ENCODE data around the gene PLA2R1.
"Not testable (repeated sequence)": the region's sequence is repeated elsewhere in the genome, so short reads cannot be mapped to it uniquely, and the experiment has no call there.

PLA2R1 gene

GRCh38 chr2:160039166-160039903 is 23.1 kb downstream of the PLA2R1 start:
- Histone ChIP-seq H3K27ac (ENCODE audit: low read depth, low read length) (no peak overlapping the region), H3K36me3 (ENCODE audit: control insufficient read depth, insufficient read depth, low read length) (peaks cover 6% of the 10 kb centered on the region), H3K9ac (ENCODE audit: low read length) (no peak overlapping the region), H3K4me1 (ENCODE audit: control insufficient read depth, insufficient read depth, low read length) (peaks cover 10% of the 10 kb centered on the region), H3K27me3 (ENCODE audit: control insufficient read depth, insufficient read depth, low read length) (no peaks in the 10 kb centered on the region), H3K4me3 (ENCODE audit: low read length) (no peak overlapping the region)

DNA sequence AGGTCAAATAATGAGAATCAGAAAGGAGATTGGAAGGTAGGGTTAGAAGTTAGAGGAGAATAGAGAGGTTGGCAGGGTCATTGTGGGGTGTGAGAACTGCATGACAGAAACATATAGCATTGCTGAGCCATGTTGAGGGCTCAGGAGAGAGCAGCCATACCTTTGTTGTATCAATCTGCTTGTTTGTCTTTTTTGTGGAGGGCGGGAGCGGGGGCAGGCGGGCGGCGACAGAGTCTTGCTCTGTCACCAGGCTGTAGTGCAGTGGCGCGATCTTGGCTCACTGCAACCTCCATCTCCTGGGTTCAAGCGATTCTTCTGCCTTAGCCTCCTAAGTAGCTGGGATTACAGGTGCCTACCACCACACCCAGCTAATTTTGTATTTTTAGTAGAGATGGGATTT is 23.8 kb downstream of the PLA2R1 start:
- not testable (repeated sequence) for H3K27ac ChIP-seq (ENCODE audit: low read depth, low read length); H3K9ac ChIP-seq (ENCODE audit: low read length); H3K4me1 ChIP-seq (ENCODE audit: control insufficient read depth, insufficient read depth, low read length); H3K36me3 ChIP-seq (ENCODE audit: control insufficient read depth, insufficient read depth, low read length); H3K4me3 ChIP-seq (ENCODE audit: low read length); H3K27me3 ChIP-seq (ENCODE audit: control insufficient read depth, insufficient read depth, low read length)

DNA sequence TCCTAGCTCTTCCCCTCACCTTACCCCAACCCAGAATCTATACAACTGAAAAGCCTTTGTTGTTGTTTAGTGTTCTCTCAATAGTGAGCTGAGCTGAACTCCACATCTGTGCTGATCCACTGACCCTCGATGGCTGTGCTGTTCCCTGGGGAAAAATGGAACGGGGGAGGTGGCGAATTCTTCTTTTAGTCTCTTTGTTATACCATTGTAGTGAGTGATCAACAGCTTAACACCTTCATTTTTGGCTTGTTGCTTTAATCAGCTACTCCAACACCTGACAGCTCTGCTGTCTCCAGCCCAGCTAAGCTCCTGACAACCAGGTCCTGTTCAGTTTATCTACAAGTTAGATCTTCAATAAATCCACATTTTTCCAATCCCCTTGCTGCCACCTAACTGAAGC is 25.7 kb downstream of the PLA2R1 start:
- no peak overlapping the region for H3K9ac ChIP-seq (ENCODE audit: low read length)
- no peak overlapping the region for H3K27ac ChIP-seq (ENCODE audit: low read depth, low read length)
- no peaks in the 10 kb centered on the region for H3K27me3 ChIP-seq (ENCODE audit: control insufficient read depth, insufficient read depth, low read length)
- H3K4me3 ChIP-seq (ENCODE audit: low read length): no peak overlapping the region
- H3K4me1 ChIP-seq (ENCODE audit: control insufficient read depth, insufficient read depth, low read length): peaks cover 10% of the 10 kb centered on the region
- H3K36me3 ChIP-seq (ENCODE audit: control insufficient read depth, insufficient read depth, low read length): peaks cover 4% of the 10 kb centered on the region

DNA sequence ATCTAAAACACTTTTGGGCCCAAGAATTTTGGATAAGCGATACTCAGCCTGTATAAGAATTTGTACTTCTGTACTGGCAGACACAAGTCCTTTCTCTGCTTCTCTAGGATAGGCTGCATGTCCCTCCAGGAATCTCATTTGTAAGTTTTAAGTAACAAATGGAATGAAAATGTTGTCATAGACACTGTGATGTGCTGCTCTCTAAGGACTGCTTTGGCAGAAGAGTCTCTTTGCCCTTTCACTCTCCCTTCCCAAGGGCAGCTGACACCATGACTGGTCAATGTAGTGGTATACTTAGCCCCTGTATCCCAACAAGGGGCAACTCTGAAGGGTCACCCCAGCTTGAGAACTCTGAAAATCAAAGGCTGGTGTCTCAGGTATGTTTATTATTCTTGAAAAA is 27.3 kb downstream of the PLA2R1 start:
- H3K4me1 ChIP-seq (ENCODE audit: control insufficient read depth, insufficient read depth, low read length): peaks cover 3% of the 10 kb centered on the region
- H3K27me3 ChIP-seq (ENCODE audit: control insufficient read depth, insufficient read depth, low read length): no peaks in the 10 kb centered on the region
- H3K4me3 ChIP-seq (ENCODE audit: low read length): no peak overlapping the region
- no peak overlapping the region for H3K27ac ChIP-seq (ENCODE audit: low read depth, low read length)
- no peak overlapping the region for H3K9ac ChIP-seq (ENCODE audit: low read length)
- no peaks in the 10 kb centered on the region for H3K36me3 ChIP-seq (ENCODE audit: control insufficient read depth, insufficient read depth, low read length)

DNA sequence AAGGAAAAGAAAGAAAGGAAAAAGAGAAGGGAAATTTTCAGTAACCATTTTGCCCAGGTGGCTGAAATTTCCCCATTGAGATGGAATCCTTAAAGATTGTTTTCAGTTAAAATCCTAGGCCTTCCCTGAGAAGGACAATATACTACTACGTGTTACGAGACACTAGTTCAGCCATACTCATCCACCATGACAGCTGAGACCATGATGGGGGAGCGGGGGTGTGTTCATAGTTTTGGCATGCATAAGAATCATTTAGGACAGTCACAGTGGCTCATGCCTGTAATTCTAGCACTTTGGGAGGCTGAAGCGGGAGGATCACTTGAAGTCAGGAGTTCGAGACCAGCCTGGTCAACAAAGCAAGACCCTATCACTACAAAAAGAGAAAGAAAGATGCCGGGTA is 28.0 kb downstream of the PLA2R1 start:
- Histone ChIP-seq H3K27ac (ENCODE audit: low read depth, low read length) (no peak overlapping the region), H3K4me1 (ENCODE audit: control insufficient read depth, insufficient read depth, low read length) (peaks cover 2% of the 10 kb centered on the region), H3K4me3 (ENCODE audit: low read length) (no peak overlapping the region), H3K9ac (ENCODE audit: low read length) (no peak overlapping the region), H3K27me3 (ENCODE audit: control insufficient read depth, insufficient read depth, low read length) (no peaks in the 10 kb centered on the region), H3K36me3 (ENCODE audit: control insufficient read depth, insufficient read depth, low read length) (no peaks in the 10 kb centered on the region)

GRCh38 chr2:160033732-160034392 is 28.6 kb downstream of the PLA2R1 start:
- Histone ChIP-seq H3K27ac (ENCODE audit: low read depth, low read length) (no peak overlapping the region), H3K9ac (ENCODE audit: low read length) (no peak overlapping the region), H3K27me3 (ENCODE audit: control insufficient read depth, insufficient read depth, low read length) (no peaks in the 10 kb centered on the region), H3K36me3 (ENCODE audit: control insufficient read depth, insufficient read depth, low read length) (no peaks in the 10 kb centered on the region), H3K4me3 (ENCODE audit: low read length) (no peak overlapping the region), H3K4me1 (ENCODE audit: control insufficient read depth, insufficient read depth, low read length) (no peaks in the 10 kb centered on the region)

DNA sequence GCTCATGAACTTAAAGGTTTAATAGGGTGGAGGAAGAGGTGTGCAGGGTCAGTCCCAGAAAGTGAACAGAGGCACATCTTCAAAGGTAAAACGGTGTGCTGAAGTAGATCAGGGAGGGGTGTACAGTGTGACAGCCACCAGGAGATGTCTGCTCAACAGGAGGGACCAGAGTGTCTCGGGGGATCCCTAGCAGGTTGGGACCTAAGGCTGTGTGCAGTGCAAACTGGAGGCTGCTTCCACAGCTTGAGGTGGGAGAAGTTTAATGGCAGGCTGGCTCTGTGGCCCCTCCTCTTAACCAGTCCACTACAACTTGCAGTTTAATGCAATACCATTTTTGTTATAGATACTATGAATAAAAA is 33.2 kb downstream of the PLA2R1 start:
- no peak overlapping the region for H3K4me3 ChIP-seq (ENCODE audit: low read length)
- no peaks in the 10 kb centered on the region for H3K36me3 ChIP-seq (ENCODE audit: control insufficient read depth, insufficient read depth, low read length)
- H3K9ac ChIP-seq (ENCODE audit: low read length): no peak overlapping the region
- H3K27me3 ChIP-seq (ENCODE audit: control insufficient read depth, insufficient read depth, low read length): no peaks in the 10 kb centered on the region
- no peak overlapping the region for H3K27ac ChIP-seq (ENCODE audit: low read depth, low read length)
- H3K4me1 ChIP-seq (ENCODE audit: control insufficient read depth, insufficient read depth, low read length): peaks cover 2% of the 10 kb centered on the region

DNA sequence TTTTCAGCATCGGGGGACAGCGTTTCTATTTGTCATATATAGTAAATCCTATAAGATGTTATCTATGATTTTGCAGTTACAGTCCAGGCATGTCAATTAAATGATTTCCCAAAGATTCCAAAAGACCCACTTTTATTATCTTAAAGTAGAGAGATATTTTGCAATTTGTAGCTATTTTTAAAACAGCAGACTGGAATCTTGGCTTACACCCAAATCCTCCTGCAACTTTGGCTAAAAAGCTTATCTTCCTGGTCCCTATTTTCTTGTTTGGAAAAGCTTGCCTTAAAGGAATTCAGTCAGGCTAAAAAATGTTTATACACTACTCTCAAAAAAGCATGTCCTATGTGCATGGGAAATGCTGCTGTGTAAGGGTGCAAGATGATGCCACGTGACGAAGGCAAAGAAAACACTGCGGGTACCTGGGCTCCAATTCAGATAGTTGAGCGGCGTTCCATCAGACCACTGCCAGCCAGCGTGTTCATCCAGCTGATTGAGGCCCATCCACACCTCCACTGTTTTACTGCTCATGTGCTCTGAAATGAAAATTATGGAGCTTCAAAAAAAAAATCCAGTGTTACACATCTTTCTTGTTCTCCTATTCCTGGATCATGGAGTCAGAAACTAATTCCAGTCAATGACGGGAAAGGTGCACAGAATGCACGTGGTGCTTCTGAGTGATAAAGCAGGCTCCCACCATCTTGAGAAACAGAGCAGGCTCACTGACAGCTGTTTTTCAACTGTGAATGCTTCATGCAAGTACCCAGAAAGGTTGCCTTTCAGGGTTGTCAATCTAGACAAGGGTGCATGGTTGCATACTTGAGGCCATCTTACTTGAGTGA is 33.8 kb downstream of the PLA2R1 start:
- Histone ChIP-seq H3K36me3 (ENCODE audit: control insufficient read depth, insufficient read depth, low read length) (no peaks in the 10 kb centered on the region), H3K9ac (ENCODE audit: low read length) (no peak overlapping the region), H3K4me3 (ENCODE audit: low read length) (no peak overlapping the region), H3K27ac (ENCODE audit: low read depth, low read length) (no peak overlapping the region), H3K27me3 (ENCODE audit: control insufficient read depth, insufficient read depth, low read length) (no peaks in the 10 kb centered on the region), H3K4me1 (ENCODE audit: control insufficient read depth, insufficient read depth, low read length) (peaks cover 2% of the 10 kb centered on the region)

- Histone ChIP-seq H3K4me3 (ENCODE audit: low read length) (no peak overlapping the region), H3K36me3 (ENCODE audit: control insufficient read depth, insufficient read depth, low read length) (no peaks in the 10 kb centered on the region), H3K4me1 (ENCODE audit: control insufficient read depth, insufficient read depth, low read length) (no peaks in the 10 kb centered on the region), H3K27me3 (ENCODE audit: control insufficient read depth, insufficient read depth, low read length) (no peaks in the 10 kb centered on the region), H3K27ac (ENCODE audit: low read depth, low read length) (no peak overlapping the region), H3K9ac (ENCODE audit: low read length) (no peak overlapping the region)
These were observed 40.3 kb downstream of the PLA2R1 start for GRCh38 chr2:160022162-160022561.

GRCh38 chr2:160019374-160020090 is 42.9 kb downstream of the PLA2R1 start:
- no peaks in the 10 kb centered on the region for H3K4me1 ChIP-seq (ENCODE audit: control insufficient read depth, insufficient read depth, low read length)
- H3K9ac ChIP-seq (ENCODE audit: low read length): no peak overlapping the region
- no peaks in the 10 kb centered on the region for H3K27me3 ChIP-seq (ENCODE audit: control insufficient read depth, insufficient read depth, low read length)
- no peak overlapping the region for H3K4me3 ChIP-seq (ENCODE audit: low read length)
- no peaks in the 10 kb centered on the region for H3K36me3 ChIP-seq (ENCODE audit: control insufficient read depth, insufficient read depth, low read length)
- H3K27ac ChIP-seq (ENCODE audit: low read depth, low read length): no peak overlapping the region

- Histone ChIP-seq H3K36me3 (ENCODE audit: control insufficient read depth, insufficient read depth, low read length) (peaks cover 5% of the 10 kb centered on the region), H3K4me1 (ENCODE audit: control insufficient read depth, insufficient read depth, low read length) (no peaks in the 10 kb centered on the region), H3K4me3 (ENCODE audit: low read length) (no peak overlapping the region), H3K27ac (ENCODE audit: low read depth, low read length) (no peak overlapping the region), H3K9ac (ENCODE audit: low read length) (no peak overlapping the region), H3K27me3 (ENCODE audit: control insufficient read depth, insufficient read depth, low read length) (no peaks in the 10 kb centered on the region)
These were observed 46.7 kb downstream of the PLA2R1 start for GRCh38 chr2:160015746-160016145.

- H3K27me3 ChIP-seq (ENCODE audit: control insufficient read depth, insufficient read depth, low read length): no peaks in the 10 kb centered on the region
- no peak overlapping the region for H3K4me3 ChIP-seq (ENCODE audit: low read length)
- no peak overlapping the region for H3K9ac ChIP-seq (ENCODE audit: low read length)
- no peak overlapping the region for H3K27ac ChIP-seq (ENCODE audit: low read depth, low read length)
- peaks cover 8% of the 10 kb centered on the region for H3K36me3 ChIP-seq (ENCODE audit: control insufficient read depth, insufficient read depth, low read length)
- H3K4me1 ChIP-seq (ENCODE audit: control insufficient read depth, insufficient read depth, low read length): no peaks in the 10 kb centered on the region
These were observed 48.2 kb downstream of the PLA2R1 start for GRCh38 chr2:160014227-160014626.

All from rectal smooth muscle tissue (tissue), 1 donor.